WI38 (cell line): ENCODE data around the gene SPTBN5.

Experiments used
- H3K4me3 ChIP-seq: 2 replicates; pipeline ENCODE4 v1.5.1; 2011; ENCODE audit warnings: low read depth, mild to moderate bottlenecking, control low read depth, low read length
- CTCF ChIP-seq: IDR thresholded peaks from 2 replicates; pipeline ENCODE4 v1.5.1; 2012; ENCODE audit warnings: low read depth, mild to moderate bottlenecking, control low read depth, low read length

SPTBN5 gene

GRCh38 chr15:41879321-41879845, 14.5 kb downstream of the SPTBN5 start:
- no peak overlapping the region for H3K4me3 ChIP-seq
- no peak for TF ChIP-seq CTCF

GRCh38 chr15:41878355-41878699, 15.5 kb downstream of the SPTBN5 start:
- TF ChIP-seq CTCF = no peak
- H3K4me3 ChIP-seq = no peak overlapping the region

- H3K4me3 ChIP-seq = no peak overlapping the region
- TF ChIP-seq CTCF = no peak
Observed at GRCh38 chr15:41877631-41878354, 16.1 kb downstream of the SPTBN5 start.

GRCh38 chr15:41876689-41877088, 17.2 kb downstream of the SPTBN5 start:
- no peak for TF ChIP-seq CTCF
- no peak overlapping the region for H3K4me3 ChIP-seq

GRCh38 chr15:41876007-41876406, 17.8 kb downstream of the SPTBN5 start:
- TF ChIP-seq CTCF = no peak
- no peak overlapping the region for H3K4me3 ChIP-seq

GRCh38 chr15:41874736-41875135, 19.1 kb downstream of the SPTBN5 start:
- no peak overlapping the region for H3K4me3 ChIP-seq
- no peak for TF ChIP-seq CTCF

- H3K4me3 ChIP-seq = no peak overlapping the region
- no peak for TF ChIP-seq CTCF
Observed at GRCh38 chr15:41873711-41874110, 20.1 kb downstream of the SPTBN5 start.
